Iris pigment epithelial cell (primary cell): ENCODE data around the gene GPLD1.
A peak's percentile ranks its signal among the peaks of the same experiment; 100 is the strongest.

ENCODE experiments used
- DNase-seq: peaks from one replicate; pipeline ENCODE4 v3.0.0-alpha.2; 2011; ENCODE audit warnings: low read depth

GPLD1 gene

GRCh38 chr6:24455061-24455460, 34.3 kb downstream of the GPLD1 start:
- no peak for DNase-seq

- DNase-seq = no peak
Observed at GRCh38 chr6:24454452-24454851, 34.9 kb downstream of the GPLD1 start.

GRCh38 chr6:24453921-24454320, 35.5 kb downstream of the GPLD1 start:
- DNase-seq = no peak

GRCh38 chr6:24451581-24452388, 37.6 kb downstream of the GPLD1 start:
- no peak for DNase-seq

- DNase-seq = no peak
Observed at GRCh38 chr6:24448828-24449525, 40.4 kb downstream of the GPLD1 start.

GRCh38 chr6:24448396-24448795, 41.0 kb downstream of the GPLD1 start:
- no peak for DNase-seq

- DNase-seq = no peak
Observed at GRCh38 chr6:24446670-24447069, 42.7 kb downstream of the GPLD1 start.

- DNase-seq = no peak
Observed at GRCh38 chr6:24445704-24446103, 43.7 kb downstream of the GPLD1 start.

- no peak for DNase-seq
Observed at GRCh38 chr6:24444588-24444987, 44.8 kb downstream of the GPLD1 start.

GRCh38 chr6:24441599-24441904, 47.8 kb downstream of the GPLD1 start:
- DNase-seq = no peak

- peak; percentile 7 for DNase-seq
Observed at GRCh38 chr6:24440897-24441598, 48.3 kb downstream of the GPLD1 start.

- no peak for DNase-seq
Observed at GRCh38 chr6:24439858-24440539, 49.4 kb downstream of the GPLD1 start.

GRCh38 chr6:24436979-24437378, 52.4 kb downstream of the GPLD1 start:
- no peak for DNase-seq

GRCh38 chr6:24432611-24433010, 56.8 kb downstream of the GPLD1 start:
- no peak for DNase-seq

- DNase-seq = peak; percentile 52
Observed at GRCh38 chr6:24431045-24431451, 58.3 kb downstream of the GPLD1 start.

- no peak for DNase-seq
Observed at GRCh38 chr6:24430086-24430485, 59.3 kb downstream of the GPLD1 start.

GRCh38 chr6:24429146-24429545, 60.2 kb downstream of the GPLD1 start:
- no peak for DNase-seq

- DNase-seq = peak; percentile 76
Observed at GRCh38 chr6:24428615-24429014, 60.8 kb downstream of the GPLD1 start.

GRCh38 chr6:24426729-24427446, 62.5 kb downstream of the GPLD1 start:
- DNase-seq = no peak

GRCh38 chr6:24425091-24425490, 64.3 kb downstream of the GPLD1 start:
- DNase-seq = no peak

GRCh38 chr6:24419526-24419925, 69.9 kb downstream of the GPLD1 start:
- peak; percentile 35 for DNase-seq

- DNase-seq = no peak
Observed at GRCh38 chr6:24415753-24416152, 73.6 kb downstream of the GPLD1 start.
